Nephron (organoid): Measurements from ENCODE around the gene FOXO6.

ENCODE experiments used
- H3K27ac Mint-ChIP-seq, 3 experiments: 2 replicates each; pipeline ENCODE4 v1.8.0; 2020; ENCODE audit warnings: mixed read lengths in 3 of 3, mild to moderate bottlenecking in 2 of 3, moderate library complexity in 1 of 3
- H3K27me3 Mint-ChIP-seq: 2 replicates; pipeline ENCODE4 v1.8.0; 2021; ENCODE audit warnings: low read depth, mild to moderate bottlenecking, moderate library complexity, mixed read lengths
- H3K36me3 Mint-ChIP-seq: 2 replicates; pipeline ENCODE4 v1.8.0; 2020; ENCODE audit warnings: low read depth, mixed read lengths
- H3K4me1 Mint-ChIP-seq: 2 replicates; pipeline ENCODE4 v1.8.0; 2020; ENCODE audit warnings: mixed read lengths
- H3K4me3 Mint-ChIP-seq, 3 experiments: 2 replicates each; pipeline ENCODE4 v1.8.0; 2020; ENCODE audit warnings: mild to moderate bottlenecking in 3 of 3, mixed read lengths in 3 of 3, moderate library complexity in 2 of 3
- H3K9me3 Mint-ChIP-seq: 2 replicates; pipeline ENCODE4 v1.8.0; 2020; ENCODE audit warnings: mixed read lengths
- CTCF ChIP-seq, 3 experiments: fragments of 200-600 bp; sonication (generic); IDR thresholded peaks; one replicate each; pipeline ENCODE4 v1.5.0; 2021; ENCODE audit warnings: antibody characterized with exemption in 3 of 3; ENCODE audit not compliant: unreplicated experiment in 3 of 3

Gene FOXO6

GRCh38 chr1:41420860-41421259 lies 59.6 kb downstream of the FOXO6 start:
- H3K4me1 Mint-ChIP-seq, result peaks cover 43% of the 10 kb centered on the region
- peaks cover 20% of the 10 kb centered on the region for H3K27me3 Mint-ChIP-seq
- H3K27ac Mint-ChIP-seq, result peak overlapping the region in 2 of 3 experiments; percentile 58 to 70
- no peaks in the 10 kb centered on the region for H3K9me3 Mint-ChIP-seq
- H3K4me3 Mint-ChIP-seq, result no peak overlapping the region
- no peaks in the 10 kb centered on the region for H3K36me3 Mint-ChIP-seq
- no peak for TF ChIP-seq CTCF (IDR thresholded peaks at IDR 0.05; ENCODE audit: unreplicated experiment in 3 of 3)

- H3K9me3 Mint-ChIP-seq, result no peaks in the 10 kb centered on the region
- peaks cover 16% of the 10 kb centered on the region for H3K27me3 Mint-ChIP-seq
- no peaks in the 10 kb centered on the region for H3K36me3 Mint-ChIP-seq
- H3K4me1 Mint-ChIP-seq, result peaks cover 35% of the 10 kb centered on the region
- no peak overlapping the region for H3K27ac Mint-ChIP-seq
- TF ChIP-seq CTCF (IDR thresholded peaks at IDR 0.05; ENCODE audit: unreplicated experiment in 3 of 3), result no peak
- no peak overlapping the region for H3K4me3 Mint-ChIP-seq
Measured at GRCh38 chr1:41422306-41422705, 61.1 kb downstream of the FOXO6 start.

DNA sequence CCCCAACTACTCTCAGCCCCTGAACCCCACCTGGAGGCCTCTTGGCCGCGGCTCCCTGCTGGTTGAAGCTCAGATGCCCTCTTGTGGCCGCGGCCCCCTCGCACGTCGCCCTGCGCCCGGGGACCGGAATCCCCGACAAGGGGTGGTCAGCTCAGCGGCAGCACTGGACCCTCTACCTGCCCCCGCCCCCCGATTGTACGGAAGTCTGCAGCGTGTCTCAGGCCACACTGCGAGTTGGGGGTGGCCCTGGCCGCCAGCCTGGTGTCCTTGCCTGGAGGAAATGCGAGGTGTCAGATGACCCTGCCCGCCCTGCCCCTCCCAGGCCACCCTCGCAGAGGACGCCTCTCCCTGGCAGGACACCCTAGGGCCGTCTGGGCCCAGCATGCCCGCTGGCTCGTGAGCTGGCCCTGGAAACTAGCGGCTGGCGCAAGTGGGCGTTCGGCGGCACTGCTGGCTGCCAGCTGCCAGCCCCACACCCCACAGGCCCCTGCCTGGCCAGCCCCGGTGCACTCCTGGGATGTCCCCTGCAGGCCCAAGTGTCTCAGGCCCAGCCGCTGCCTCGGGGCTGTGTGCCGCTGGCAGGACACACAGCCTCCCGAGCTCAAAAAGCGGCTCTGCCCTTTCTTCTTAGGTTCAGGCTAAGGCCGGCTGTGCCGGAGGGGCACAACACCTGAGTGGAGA lies 62.4 kb downstream of the FOXO6 start:
- H3K36me3 Mint-ChIP-seq, result no peaks in the 10 kb centered on the region
- H3K27me3 Mint-ChIP-seq, result peaks cover 11% of the 10 kb centered on the region
- no peaks in the 10 kb centered on the region for H3K9me3 Mint-ChIP-seq
- H3K4me1 Mint-ChIP-seq, result peaks cover 30% of the 10 kb centered on the region
- H3K4me3 Mint-ChIP-seq, result no peak overlapping the region
- H3K27ac Mint-ChIP-seq, result no peak overlapping the region
- TF ChIP-seq CTCF (IDR thresholded peaks at IDR 0.05; ENCODE audit: unreplicated experiment in 3 of 3), result peak in 2 of 3 experiments; percentile 13 to 29

DNA sequence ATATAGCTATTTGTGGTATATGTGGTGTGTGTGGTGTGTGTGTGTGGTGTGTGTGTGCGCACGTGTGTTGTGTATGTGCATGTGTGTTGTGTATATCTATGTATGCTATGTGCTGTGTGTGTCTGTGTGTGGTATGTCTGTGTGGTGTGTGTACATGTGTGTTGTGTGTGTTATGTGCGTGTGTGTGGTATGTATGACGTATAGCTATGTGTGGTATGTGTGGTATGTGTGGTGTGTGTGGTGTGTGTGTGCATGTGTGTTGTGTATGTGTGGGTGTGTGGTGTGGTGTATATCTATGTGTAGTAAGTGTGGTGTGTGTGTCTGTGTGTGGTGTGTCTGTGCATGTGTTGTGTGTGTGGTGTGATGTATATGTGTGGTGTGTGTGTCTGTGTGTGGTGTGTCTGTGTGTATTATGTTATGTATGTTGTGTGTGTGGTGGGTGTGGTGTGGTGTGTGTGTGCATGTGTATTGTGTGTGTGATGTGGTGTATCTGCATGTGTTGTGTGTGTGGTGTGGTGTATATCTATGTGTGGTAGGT lies 63.4 kb downstream of the FOXO6 start:
- no peak for TF ChIP-seq CTCF (IDR thresholded peaks at IDR 0.05; ENCODE audit: unreplicated experiment in 3 of 3)
- no peaks in the 10 kb centered on the region for H3K9me3 Mint-ChIP-seq
- H3K4me1 Mint-ChIP-seq, result peaks cover 31% of the 10 kb centered on the region
- H3K27me3 Mint-ChIP-seq, result peaks cover 7% of the 10 kb centered on the region
- no peaks in the 10 kb centered on the region for H3K36me3 Mint-ChIP-seq
- no peak overlapping the region for H3K4me3 Mint-ChIP-seq
- H3K27ac Mint-ChIP-seq, result no peak overlapping the region

- no peak for TF ChIP-seq CTCF (IDR thresholded peaks at IDR 0.05; ENCODE audit: unreplicated experiment in 3 of 3)
- Mint-ChIP-seq H3K27ac (no peak overlapping the region), H3K4me1 (peaks cover 30% of the 10 kb centered on the region), H3K36me3 (no peaks in the 10 kb centered on the region), H3K9me3 (no peaks in the 10 kb centered on the region), H3K4me3 (no peak overlapping the region), H3K27me3 (peaks cover 7% of the 10 kb centered on the region)
Measured at GRCh38 chr1:41425369-41425768, 64.1 kb downstream of the FOXO6 start.
